Embryonic facial prominence (tissue), 1 donor: ENCODE data around the gene FAM3B.

ENCODE experiments used
- DNase-seq: peaks from one replicate; pipeline ENCODE4 v3.0.0-alpha.2; 2016; ENCODE audit errors: extremely low spot score

FAM3B gene

GRCh38 chr21:41319273-41319672 is 2.7 kb downstream of the FAM3B start:
- no peak for DNase-seq

- no peak for DNase-seq
Measured at GRCh38 chr21:41321211-41321907, 4.8 kb downstream of the FAM3B start.

- DNase-seq: no peak
Measured at GRCh38 chr21:41321908-41322495, 5.4 kb downstream of the FAM3B start.

GRCh38 chr21:41322496-41323382 is 6.1 kb downstream of the FAM3B start:
- DNase-seq: no peak

- no peak for DNase-seq
Measured at GRCh38 chr21:41325138-41325912, 8.7 kb downstream of the FAM3B start.

- no peak for DNase-seq
Measured at GRCh38 chr21:41326414-41327080, 9.9 kb downstream of the FAM3B start.

GRCh38 chr21:41327753-41328152 is 11.2 kb downstream of the FAM3B start:
- DNase-seq: no peak

GRCh38 chr21:41328660-41329607 is 12.3 kb downstream of the FAM3B start:
- DNase-seq: no peak

- no peak for DNase-seq
Measured at GRCh38 chr21:41333752-41334151, 17.2 kb downstream of the FAM3B start.

- DNase-seq: no peak
Measured at GRCh38 chr21:41337515-41337914, 20.9 kb downstream of the FAM3B start.

GRCh38 chr21:41338455-41338854 is 21.9 kb downstream of the FAM3B start:
- DNase-seq: no peak

GRCh38 chr21:41342035-41342434 is 25.4 kb downstream of the FAM3B start:
- no peak for DNase-seq

GRCh38 chr21:41344146-41344545 is 27.5 kb downstream of the FAM3B start:
- DNase-seq: no peak

- DNase-seq: no peak
Measured at GRCh38 chr21:41345356-41345755, 28.8 kb downstream of the FAM3B start.

- DNase-seq: no peak
Measured at GRCh38 chr21:41345934-41346685, 29.5 kb downstream of the FAM3B start.

GRCh38 chr21:41346758-41347157 is 30.2 kb downstream of the FAM3B start:
- no peak for DNase-seq

- no peak for DNase-seq
Measured at GRCh38 chr21:41348434-41348833, 31.8 kb downstream of the FAM3B start.

GRCh38 chr21:41349126-41349525 is 32.5 kb downstream of the FAM3B start:
- DNase-seq: no peak

GRCh38 chr21:41349619-41350390 is 33.2 kb downstream of the FAM3B start:
- DNase-seq: no peak
